GM12878 (cell line): ENCODE data around the gene DAPK2. TPM values are rescaled to one million over a fixed set of nuclear protein-coding genes. Genes with fewer than 3 reads are reported as not detected.

ENCODE experiments used
- ATAC-seq: fragments of 200-7000 bp; cut with Tn5 transposase; 3 replicates; pipeline ENCODE4 v1.9.1; 2020; ENCODE audit warnings: mild to moderate bottlenecking, moderate library complexity
- BruUV-seq: library from RNA; stranded (reverse); fragments of 400-500 nt; replicated peaks from 2 replicates; lab custom pipeline; 2021; lab: Mats Ljungman, UMichigan
- CTCF ChIA-PET: fragments of 300-600 bp; sonication (Branson Sonifier 250); formaldehyde crosslinking; extraction: SDS; loops from one replicate; lab custom pipeline; 2021; ENCODE audit warnings: inconsistent platforms; lab: Yijun Ruan, JAX
- POLR2A ChIA-PET: fragments of 350-600 bp; formaldehyde crosslinking; extraction: SDS; loops from one replicate; lab custom pipeline; 2021; ENCODE audit warnings: inconsistent platforms; lab: Charles Lee
- RAD21 ChIA-PET: fragments of 300-600 bp; sonication (Branson Sonifier 250); formaldehyde crosslinking; loops from one replicate; lab custom pipeline; 2023; ENCODE audit warnings: antibody characterized with exemption; ENCODE audit not compliant: unreplicated experiment; lab: Charles Lee
- SMC1A ChIA-PET: fragments of 300-600 bp; sonication (Branson Sonifier 250); formaldehyde crosslinking; loops from one replicate; lab custom pipeline; 2023; ENCODE audit not compliant: unreplicated experiment, uncharacterized antibody; lab: Charles Lee
- DNase-seq: peaks from one replicate; pipeline ENCODE4 v3.0.0-alpha.2; 2011; ENCODE audit warnings: low read depth, low spot score
- FAIRE-seq: peaks from 3 replicates; lab custom pipeline; 2011; peaks lifted over from hg19 to GRCh38; lab: Jason Lieb, UNC
- H2AFZ ChIP-seq: 2 replicates; pipeline ENCODE4 v1.6.0; 2011; ENCODE audit warnings: low read depth, low read length, control low read depth; ENCODE audit not compliant: control insufficient read depth
- H3K27ac ChIP-seq: 2 replicates; pipeline ENCODE4 v1.5.1; 2011; ENCODE audit warnings: control low read depth; ENCODE audit not compliant: control insufficient read depth, insufficient read depth
- H3K27me3 ChIP-seq, 2 experiments: replicated peaks in 1 of 2; 2 replicates each; pipeline versions ENCODE4 v1.6.0 to v1.6.1; 2011; ENCODE audit warnings: low read length in 1 of 2; ENCODE audit not compliant: control insufficient read depth in 2 of 2, insufficient read depth in 2 of 2
- H3K36me3 ChIP-seq, 2 experiments: 2 replicates each; pipeline ENCODE4 v1.5.1; 2011; ENCODE audit warnings: low read length in 1 of 2; ENCODE audit not compliant: control insufficient read depth in 2 of 2, insufficient read depth in 2 of 2
- H3K4me1 ChIP-seq: 2 replicates; pipeline ENCODE4 v1.6.1; 2011; ENCODE audit warnings: mild to moderate bottlenecking, low read length, moderate library complexity, mixed read lengths; ENCODE audit not compliant: control insufficient read depth, insufficient read depth
- H3K4me2 ChIP-seq: 2 replicates; pipeline ENCODE4 v1.6.0; 2011; ENCODE audit warnings: control low read depth; ENCODE audit not compliant: control insufficient read depth, insufficient read depth
- H3K4me3 ChIP-seq: fragments of 200-600 bp; sonication (generic); 2 replicates; pipeline ENCODE4 v1.5.1; 2016
- H3K79me2 ChIP-seq: 2 replicates; pipeline ENCODE4 v1.6.0; 2011; ENCODE audit warnings: low read length; ENCODE audit not compliant: control insufficient read depth, insufficient read depth
- H3K9ac ChIP-seq: 2 replicates; pipeline ENCODE4 v1.8.0; 2011; ENCODE audit warnings: low read length, control low read depth, mixed read lengths; ENCODE audit not compliant: control insufficient read depth, insufficient read depth
- H3K9me3 ChIP-seq: replicated peaks from 3 replicates; pipeline ENCODE4 v1.5.1; 2011; ENCODE audit warnings: mild to moderate bottlenecking, low read length; ENCODE audit not compliant: control insufficient read depth, insufficient read depth
- H4K20me1 ChIP-seq: 2 replicates; pipeline ENCODE4 v1.6.0; 2011; ENCODE audit not compliant: control insufficient read depth, insufficient read depth
- ATF7 ChIP-seq: fragments of 450-650 bp; IDR thresholded peaks from 2 replicates; pipeline ENCODE4 v1.6.1; 2016; ENCODE audit warnings: low read depth, mild to moderate bottlenecking
- EZH2 ChIP-seq: IDR thresholded peaks from 2 replicates; pipeline ENCODE4 v1.6.1; 2012; ENCODE audit warnings: low read depth, mild to moderate bottlenecking, control low read depth, inconsistent platforms, low read length, borderline replicate concordance; ENCODE audit not compliant: control insufficient read depth
- IKZF1 ChIP-seq: fragments of 450-650 bp; conservative IDR thresholded peaks from 2 replicates; pipeline ENCODE4 v1.6.1; 2017; ENCODE audit warnings: antibody characterized with exemption, mild to moderate bottlenecking
- RAD21 ChIP-seq: IDR thresholded peaks from 2 replicates; pipeline ENCODE4 v1.6.1; 2011; ENCODE audit warnings: mild to moderate bottlenecking, low read depth, low read length, moderate library complexity; ENCODE audit not compliant: insufficient read depth
- TARDBP ChIP-seq: IDR thresholded peaks from 2 replicates; pipeline ENCODE4 v1.6.1; 2016; ENCODE audit warnings: borderline replicate concordance
- WGBS: methylation state at CpG from one replicate; pipeline ENCODE4 v1.1.6; 2016; ENCODE audit warnings: low lambda C conversion rate; ENCODE audit not compliant: insufficient replicate concordance, insufficient coverage; ENCODE audit errors: missing lambda C conversion rate; 5-methylcytosine and 5-hydroxymethylcytosine counted together
- in situ Hi-C: fragments of 300-500 bp; cut with MboI; formaldehyde crosslinking; loops from 9 replicates; pipeline ENCODE4 v1.14.3; 2018; ENCODE audit warnings: mixed read lengths
- intact Hi-C: fragments of 100-400 bp; cut with micrococcal nuclease; formaldehyde crosslinking; loops from one replicate; pipeline ENCODE4 v1.14.2; 2022; ENCODE audit not compliant: unreplicated experiment
- polyA plus RNA-seq, 11 experiments: library from polyadenylated mRNA; depleted of rRNA in 4 of 11; unstranded in 6 of 11; stranded (reverse) in 5 of 11; fragments of >200 nt; fragmentation: Nextera tagmentation in 4 of 11; fragmentation: Illumina TruSeq in 1 of 11; extraction: Ambion mirVana in 4 of 11; extraction: Trizol in 1 of 11; gene quantifications; 1 replicate in 1 of 11; 2 replicates in 10 of 11; pipeline versions ENCODE4 v1.2.1 to v1.2.3, GENCODE V29; 2011 to 2016; ENCODE audit warnings: inconsistent platforms in 2 of 11, missing spikeins in 2 of 11, low read depth in 1 of 11
- total RNA-seq, 4 experiments: library from RNA; depleted of rRNA in 3 of 4; stranded (reverse); fragments of >200 nt in 3 of 4; fragmentation: Illumina TruSeq in 1 of 4; extraction: Trizol in 1 of 4; gene quantifications; 2 replicates each; pipeline versions ENCODE4 v1.2.1 to v1.2.3, GENCODE V29; 2013 to 2021
- TF ChIP-seq, protein P1 (sequence below): fragments of 450-650 bp; IDR thresholded peaks from 2 replicates; pipeline ENCODE4 v1.6.1; 2017; ENCODE audit warnings: mild to moderate bottlenecking, moderate library complexity

The DAPK2 gene
- total and polyA plus RNA-seq, 10 of the 15 experiments (the other 5 are each of a cell fraction or from before 2014, with no cell fraction given), result 0.69 to 8.4 (median 4.1) TPM

DNA sequence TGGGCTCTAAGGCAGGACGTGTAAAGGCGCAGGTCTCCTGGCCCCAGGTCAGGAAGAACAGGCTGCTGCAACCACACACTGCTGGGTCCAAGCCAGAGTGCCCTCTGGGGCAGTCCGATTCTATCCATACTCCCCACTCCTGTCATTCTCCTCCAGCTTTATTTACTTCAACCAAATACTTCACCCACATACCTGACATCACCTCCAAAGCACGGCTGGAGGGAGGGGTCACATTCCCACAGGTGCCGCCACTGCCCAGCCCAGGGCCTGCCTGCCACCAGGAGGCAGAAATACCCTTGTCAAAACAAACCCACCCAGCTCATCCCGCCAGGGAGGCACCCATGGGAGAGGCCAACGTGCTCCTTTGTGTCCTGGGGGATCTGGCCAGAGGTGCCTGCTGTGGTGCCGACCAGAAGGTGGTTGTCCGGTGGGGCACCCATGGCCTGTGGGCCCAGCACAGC, 100.4 kb downstream of the DAPK2 start:
- TF ChIP-seq ATF7, result no peak
- no peak for TF ChIP-seq EZH2
- TF ChIP-seq TARDBP, result no peak
- no TSS peak for BruUV-seq
- Histone ChIP-seq H3K27ac (no peak overlapping the region), H3K9ac (no peak overlapping the region), H3K36me3 (no peaks in the 10 kb centered on the region), H2AFZ (no peak overlapping the region; the same call in 1 of the 2 replicates), H3K79me2 (no peaks in the 10 kb centered on the region), H3K4me3 (no peak overlapping the region), H3K27me3 (no peaks in the 10 kb centered on the region), H3K4me2 (no peak overlapping the region), H3K4me1 (peaks cover 13% of the 10 kb centered on the region), H4K20me1 (no peaks in the 10 kb centered on the region), H3K9me3 (no peaks in the 10 kb centered on the region)
- ChIA-PET POLR2A (interaction anchor here (1.1 to 1.5 kb wide), 3 partner anchors 9 to 99 kb away, joined by 3 to 5 read pairs (median 4); no protein-coding TSS in a partner anchor), RAD21 (interaction anchor here (0.7 to 3.8 kb wide), 18 partner anchors 25 to 193 kb away, joined by 3 to 41 read pairs (median 4); partner anchors contain the start of genes CIAO2A and DAPK2), SMC1A (interaction anchor here (0.6 to 5.6 kb wide), 31 partner anchors 9 to 236 kb away, joined by 3 to 39 read pairs (median 4); partner anchors contain the start of genes CIAO2A and DAPK2), CTCF (interaction anchor here (0.6 to 5.4 kb wide), 47 partner anchors 9 to 347 kb away, joined by 3 to 70 read pairs (median 4); partner anchors contain the start of gene DAPK2)
- FAIRE-seq (no peak), ATAC-seq (no peak), DNase-seq (no peak)
- intact Hi-C loops, result loop anchor here (2.0 kb wide), 1 partner anchor 37 kb away; no protein-coding TSS in a partner anchor
- WGBS, result 84% methylated on average over 9 of the region's 9 CpGs
- in situ Hi-C loops, result no loop called here

DNA sequence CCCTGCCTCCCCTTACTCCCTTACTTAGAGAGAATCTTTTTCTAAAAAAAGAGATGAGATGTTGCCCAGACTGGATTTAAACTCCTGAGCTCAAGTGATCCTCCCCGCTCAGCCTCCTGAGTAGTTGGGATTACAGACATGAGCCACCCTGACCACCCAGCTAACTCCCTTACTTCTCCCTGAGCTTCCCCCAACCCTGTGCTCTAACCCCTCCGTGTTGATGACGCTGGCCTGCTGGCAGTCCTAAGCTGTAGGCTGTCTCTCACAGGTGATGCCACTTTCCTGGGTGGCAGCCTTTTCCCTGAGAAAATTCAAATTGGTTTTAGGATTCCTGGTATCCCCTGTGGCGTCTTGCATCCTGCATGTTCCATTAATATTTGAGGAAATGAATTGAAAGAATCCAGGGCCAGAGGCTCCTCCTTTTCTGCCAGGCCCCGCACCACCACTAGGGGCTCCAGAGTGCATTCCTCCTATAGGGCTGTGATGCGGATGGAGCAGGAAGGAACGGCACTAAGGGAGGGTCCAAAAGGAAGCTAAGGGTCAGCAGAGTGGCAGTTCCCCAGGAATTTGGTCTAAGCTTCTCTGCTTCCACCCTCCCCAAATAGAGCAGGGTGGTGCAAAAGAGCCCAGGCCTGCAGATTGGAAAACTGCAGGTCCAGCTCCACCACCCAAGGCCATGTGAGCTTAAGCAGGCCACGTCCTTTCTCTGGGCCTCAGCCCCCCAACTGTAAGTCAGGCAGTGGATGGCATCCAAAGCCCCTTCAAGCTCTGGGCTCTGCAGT, 101.1 kb downstream of the DAPK2 start:
- Histone ChIP-seq H4K20me1 (no peaks in the 10 kb centered on the region), H3K79me2 (no peaks in the 10 kb centered on the region), H3K4me3 (no peak overlapping the region), H3K27ac (no peak overlapping the region), H3K4me2 (no peak overlapping the region), H3K36me3 (no peaks in the 10 kb centered on the region), H2AFZ (peak overlapping the region; percentile 49), H3K27me3 (no peaks in the 10 kb centered on the region), H3K4me1 (peaks cover 13% of the 10 kb centered on the region), H3K9ac (no peak overlapping the region), H3K9me3 (no peaks in the 10 kb centered on the region)
- no TSS peak for BruUV-seq
- intact Hi-C loops, result loop anchor here (2.0 kb wide), 1 partner anchor 38 kb away; no protein-coding TSS in a partner anchor
- in situ Hi-C loops, result no loop called here
- ChIA-PET SMC1A (interaction anchor here (0.6 to 5.6 kb wide), 35 partner anchors 9 to 235 kb away, joined by 3 to 39 read pairs (median 4); partner anchors contain the start of genes CIAO2A and DAPK2), POLR2A (interaction anchor here (1.1 to 1.5 kb wide), 4 partner anchors 10 to 99 kb away, joined by 3 to 5 read pairs (median 4); no protein-coding TSS in a partner anchor), RAD21 (interaction anchor here (0.7 to 3.8 kb wide), 17 partner anchors 25 to 192 kb away, joined by 3 to 41 read pairs (median 4); partner anchors contain the start of genes CIAO2A and DAPK2), CTCF (interaction anchor here (0.6 to 5.4 kb wide), 52 partner anchors 9 to 439 kb away, joined by 3 to 70 read pairs (median 4); partner anchors contain the start of gene DAPK2)
- DNase-seq (no peak), ATAC-seq (peak; percentile 89), FAIRE-seq (no peak)
- 38% methylated on average over 8 of the region's 8 CpGs for WGBS
- TF ChIP-seq, protein P1, sequence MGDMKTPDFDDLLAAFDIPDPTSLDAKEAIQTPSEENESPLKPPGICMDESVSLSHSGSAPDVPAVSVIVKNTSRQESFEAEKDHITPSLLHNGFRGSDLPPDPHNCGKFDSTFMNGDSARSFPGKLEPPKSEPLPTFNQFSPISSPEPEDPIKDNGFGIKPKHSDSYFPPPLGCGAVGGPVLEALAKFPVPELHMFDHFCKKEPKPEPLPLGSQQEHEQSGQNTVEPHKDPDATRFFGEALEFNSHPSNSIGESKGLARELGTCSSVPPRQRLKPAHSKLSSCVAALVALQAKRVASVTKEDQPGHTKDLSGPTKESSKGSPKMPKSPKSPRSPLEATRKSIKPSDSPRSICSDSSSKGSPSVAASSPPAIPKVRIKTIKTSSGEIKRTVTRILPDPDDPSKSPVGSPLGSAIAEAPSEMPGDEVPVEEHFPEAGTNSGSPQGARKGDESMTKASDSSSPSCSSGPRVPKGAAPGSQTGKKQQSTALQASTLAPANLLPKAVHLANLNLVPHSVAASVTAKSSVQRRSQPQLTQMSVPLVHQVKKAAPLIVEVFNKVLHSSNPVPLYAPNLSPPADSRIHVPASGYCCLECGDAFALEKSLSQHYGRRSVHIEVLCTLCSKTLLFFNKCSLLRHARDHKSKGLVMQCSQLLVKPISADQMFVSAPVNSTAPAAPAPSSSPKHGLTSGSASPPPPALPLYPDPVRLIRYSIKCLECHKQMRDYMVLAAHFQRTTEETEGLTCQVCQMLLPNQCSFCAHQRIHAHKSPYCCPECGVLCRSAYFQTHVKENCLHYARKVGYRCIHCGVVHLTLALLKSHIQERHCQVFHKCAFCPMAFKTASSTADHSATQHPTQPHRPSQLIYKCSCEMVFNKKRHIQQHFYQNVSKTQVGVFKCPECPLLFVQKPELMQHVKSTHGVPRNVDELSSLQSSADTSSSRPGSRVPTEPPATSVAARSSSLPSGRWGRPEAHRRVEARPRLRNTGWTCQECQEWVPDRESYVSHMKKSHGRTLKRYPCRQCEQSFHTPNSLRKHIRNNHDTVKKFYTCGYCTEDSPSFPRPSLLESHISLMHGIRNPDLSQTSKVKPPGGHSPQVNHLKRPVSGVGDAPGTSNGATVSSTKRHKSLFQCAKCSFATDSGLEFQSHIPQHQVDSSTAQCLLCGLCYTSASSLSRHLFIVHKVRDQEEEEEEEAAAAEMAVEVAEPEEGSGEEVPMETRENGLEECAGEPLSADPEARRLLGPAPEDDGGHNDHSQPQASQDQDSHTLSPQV, result 0 out of 2 replicates have a peak, but pooled peaks have one; percentile 21
- TF ChIP-seq IKZF1 (0 out of 2 replicates have a peak, but pooled peaks have one; percentile 34), RAD21 (peak; percentile 78)
